ENCODE data around the gene TSEN2. TPM values are rescaled to one million over a fixed set of nuclear protein-coding genes. Genes with fewer than 3 reads are reported as not detected.

The TSEN2 gene
- total and polyA plus RNA-seq, 2 of the 4 experiments (the other 2 are of a cell fraction): 9.5 to 14.2 TPM

GRCh38 chr3:12461097-12461649 lies 23.1 kb upstream of the TSEN2 start:
- no peaks in the 10 kb centered on the region for H3K79me1 ChIP-seq (ENCODE audit: low read depth in 1 of 2, low read length in 2 of 2)
- no peak overlapping the region for H3K4me2 ChIP-seq (ENCODE audit: low read depth, low read length)
- H3K9me3 ChIP-seq (ENCODE audit: control insufficient read depth, insufficient read depth, low read length): no peaks in the 10 kb centered on the region
- no peak for ATAC-seq (ENCODE audit: low read depth)
- H3K18ac ChIP-seq (ENCODE audit: low read depth, low read length): no peak overlapping the region
- H3K14ac ChIP-seq (replicated peaks; ENCODE audit: low read depth, low read length): no peak overlapping the region
- H2AFZ ChIP-seq (replicated peaks; ENCODE audit: low read length, poor library complexity): no peak overlapping the region
- no peak overlapping the region for H3K56ac ChIP-seq (ENCODE audit: extremely low read depth, insufficient read depth, low read length)
- no peak overlapping the region for H4K8ac ChIP-seq (ENCODE audit: low read depth in 2 of 2, low read length in 2 of 2)
- no peak overlapping the region for H2BK20ac ChIP-seq (ENCODE audit: low read depth, low read length)
- no peak overlapping the region for H4K91ac ChIP-seq (ENCODE audit: insufficient read depth, low read depth, low read length)
- POLR2A ChIA-PET (ENCODE audit: unreplicated experiment): no interaction called here
- intact Hi-C loops (cut with micrococcal nuclease) (no loop called here), dilution Hi-C loops (cut with HindIII; ENCODE audit: low sequenced_read_pairs, unreplicated experiment) (no loop called here), in situ Hi-C loops (cut with MboI; ENCODE audit: low sequenced_read_pairs) (no loop called here)
- no peak overlapping the region for H2BK120ac ChIP-seq (ENCODE audit: low read depth, low read length)
- no peak overlapping the region for H4K5ac ChIP-seq (ENCODE audit: low read depth, low read length)
- no peak overlapping the region for H3K9ac ChIP-seq (ENCODE audit: low read depth, low read length)
- H2AK9ac ChIP-seq (replicated peaks; ENCODE audit: low read depth, low read length, poor library complexity): no peak overlapping the region
- no peaks in the 10 kb centered on the region for H3K4me1 ChIP-seq (ENCODE audit: control insufficient read depth, insufficient read depth, low read length)
- TF ChIP-seq CEBPB (IDR thresholded peaks at IDR 0.05; ENCODE audit: low read depth, low read length) (no peak), MAZ (IDR thresholded peaks at IDR 0.05; ENCODE audit: borderline replicate concordance, low read depth, low read length) (no peak), NFE2L2 (IDR thresholded peaks at IDR 0.05; ENCODE audit: low read depth, low read length) (no peak), ELK1 (IDR thresholded peaks at IDR 0.05; ENCODE audit: borderline replicate concordance, low read depth, low read length) (no peak), RAD21 (IDR thresholded peaks at IDR 0.05; ENCODE audit: low read length) (no peak), POLR2A (IDR thresholded peaks at IDR 0.05; ENCODE audit: low read depth, low read length) (no peak), RCOR1 (IDR thresholded peaks at IDR 0.05; ENCODE audit: insufficient replicate concordance, low read length) (no peak), RFX5 (IDR thresholded peaks at IDR 0.05; ENCODE audit: low read depth, low read length) (no peak), MAFK (IDR thresholded peaks at IDR 0.05; ENCODE audit: low read depth, low read length) (no peak), MXI1 (IDR thresholded peaks at IDR 0.05; ENCODE audit: borderline replicate concordance, low read depth, low read length) (no peak), SMC3 (IDR thresholded peaks at IDR 0.05; ENCODE audit: low read depth, low read length) (no peak), CHD1 (IDR thresholded peaks at IDR 0.05; ENCODE audit: low read depth, low read length) (no peak), FOS (IDR thresholded peaks at IDR 0.05; ENCODE audit: low read depth, low read length) (no peak), CTCF (conservative IDR thresholded peaks at IDR 0.05; ENCODE audit: low read depth, low read length) (no peak), BHLHE40 (IDR thresholded peaks at IDR 0.05; ENCODE audit: low read depth, low read length) (no peak), USF2 (IDR thresholded peaks at IDR 0.05; ENCODE audit: low read depth, low read length) (no peak)
- peaks cover 1% of the 10 kb centered on the region; the same call in 1 of the 2 replicates for H3K27me3 ChIP-seq (ENCODE audit: control insufficient read depth, insufficient read depth, low read length)
- H3K27ac ChIP-seq (ENCODE audit: insufficient read depth, low read length): no peak overlapping the region
- 100% methylated on average over 1 of the region's 7 CpGs; no CpG with 5 or more reads in 1 of the 2 experiments for WGBS, 2 experiments (ENCODE audit: extremely low coverage in 2 of 2, insufficient read length in 1 of 2)
- CTCF ChIA-PET: no interaction called here
- no peaks in the 10 kb centered on the region for H3K36me3 ChIP-seq (ENCODE audit: control insufficient read depth, insufficient read depth, low read length)
- no peak overlapping the region for H2AK5ac ChIP-seq (ENCODE audit: low read depth, low read length)
- no peak overlapping the region for H2BK15ac ChIP-seq (ENCODE audit: low read depth, low read length)
- H3K4ac ChIP-seq (ENCODE audit: low read depth, low read length): no peak overlapping the region
- no peaks in the 10 kb centered on the region for H4K20me1 ChIP-seq (ENCODE audit: insufficient read depth, low read length)
- H3K23ac ChIP-seq (ENCODE audit: low read depth, low read length): no peak overlapping the region
- no peaks in the 10 kb centered on the region for H3K9me1 ChIP-seq (ENCODE audit: insufficient read depth, low read length)
- H3K4me3 ChIP-seq (ENCODE audit: insufficient read depth, low read depth, low read length): no peak overlapping the region
- no peak overlapping the region for H2BK5ac ChIP-seq (ENCODE audit: low read depth, low read length, poor library complexity, severe bottlenecking)
- no peak for DNase-seq
- BruUV-seq (replicated peaks): no TSS peak

Measured in IMR-90 (cell line).